Vein endothelial cell (primary cell): Measurements from ENCODE around the gene ADD1. TPM values are rescaled to one million over a fixed set of nuclear protein-coding genes. Genes with fewer than 3 reads are reported as not detected.

Experiments
- total RNA-seq: library from RNA; depleted of rRNA; stranded (reverse); fragments of >200 nt; gene quantifications from 2 replicates; pipeline ENCODE4 v1.2.3, GENCODE V29; 2012

Gene ADD1, protein sequence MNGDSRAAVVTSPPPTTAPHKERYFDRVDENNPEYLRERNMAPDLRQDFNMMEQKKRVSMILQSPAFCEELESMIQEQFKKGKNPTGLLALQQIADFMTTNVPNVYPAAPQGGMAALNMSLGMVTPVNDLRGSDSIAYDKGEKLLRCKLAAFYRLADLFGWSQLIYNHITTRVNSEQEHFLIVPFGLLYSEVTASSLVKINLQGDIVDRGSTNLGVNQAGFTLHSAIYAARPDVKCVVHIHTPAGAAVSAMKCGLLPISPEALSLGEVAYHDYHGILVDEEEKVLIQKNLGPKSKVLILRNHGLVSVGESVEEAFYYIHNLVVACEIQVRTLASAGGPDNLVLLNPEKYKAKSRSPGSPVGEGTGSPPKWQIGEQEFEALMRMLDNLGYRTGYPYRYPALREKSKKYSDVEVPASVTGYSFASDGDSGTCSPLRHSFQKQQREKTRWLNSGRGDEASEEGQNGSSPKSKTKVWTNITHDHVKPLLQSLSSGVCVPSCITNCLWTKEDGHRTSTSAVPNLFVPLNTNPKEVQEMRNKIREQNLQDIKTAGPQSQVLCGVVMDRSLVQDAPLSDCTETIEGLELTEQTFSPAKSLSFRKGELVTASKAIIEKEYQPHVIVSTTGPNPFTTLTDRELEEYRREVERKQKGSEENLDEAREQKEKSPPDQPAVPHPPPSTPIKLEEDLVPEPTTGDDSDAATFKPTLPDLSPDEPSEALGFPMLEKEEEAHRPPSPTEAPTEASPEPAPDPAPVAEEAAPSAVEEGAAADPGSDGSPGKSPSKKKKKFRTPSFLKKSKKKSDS
- 209 and 216 TPM in 2 replicates for total RNA-seq

DNA sequence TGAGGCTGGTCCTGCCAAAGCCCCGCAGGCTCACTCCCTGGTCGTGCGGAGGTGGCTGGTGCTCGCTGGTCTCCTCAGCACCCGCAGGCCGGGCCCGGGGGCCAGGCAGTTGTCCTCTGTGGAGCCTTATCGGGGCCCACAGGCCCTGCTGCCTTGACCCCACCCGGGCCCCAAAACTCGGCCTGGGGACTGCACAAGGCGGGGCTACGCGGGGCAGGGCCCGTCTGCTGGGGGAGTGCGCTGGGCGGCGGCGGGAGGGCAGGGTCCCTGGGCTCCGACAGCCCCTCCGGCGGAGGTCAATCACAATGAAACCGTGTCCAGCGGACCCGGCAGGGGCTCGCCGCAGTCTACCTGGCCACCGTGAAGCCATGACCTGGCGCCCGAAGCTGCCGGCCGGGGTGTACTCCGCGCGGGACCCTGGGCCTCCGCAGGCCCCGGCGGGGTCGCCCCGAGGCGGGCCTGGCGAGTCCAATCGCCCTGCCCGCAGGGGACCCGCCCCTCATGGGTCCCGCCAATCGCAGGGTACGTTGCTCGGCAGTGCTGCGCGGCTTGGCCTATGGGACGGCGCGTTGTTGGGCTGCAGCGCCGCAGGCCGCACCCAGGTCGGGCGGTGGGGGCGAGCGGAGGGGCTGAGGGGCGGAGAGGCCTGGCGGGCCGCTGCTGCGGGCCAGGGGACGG is at the start of gene ADD1:
Gene ADD1 (plus strand): TSS at position 582 of the 678 bp plus-strand sequence. CDS start 32,072 bp downstream, outside the sequence.

DNA sequence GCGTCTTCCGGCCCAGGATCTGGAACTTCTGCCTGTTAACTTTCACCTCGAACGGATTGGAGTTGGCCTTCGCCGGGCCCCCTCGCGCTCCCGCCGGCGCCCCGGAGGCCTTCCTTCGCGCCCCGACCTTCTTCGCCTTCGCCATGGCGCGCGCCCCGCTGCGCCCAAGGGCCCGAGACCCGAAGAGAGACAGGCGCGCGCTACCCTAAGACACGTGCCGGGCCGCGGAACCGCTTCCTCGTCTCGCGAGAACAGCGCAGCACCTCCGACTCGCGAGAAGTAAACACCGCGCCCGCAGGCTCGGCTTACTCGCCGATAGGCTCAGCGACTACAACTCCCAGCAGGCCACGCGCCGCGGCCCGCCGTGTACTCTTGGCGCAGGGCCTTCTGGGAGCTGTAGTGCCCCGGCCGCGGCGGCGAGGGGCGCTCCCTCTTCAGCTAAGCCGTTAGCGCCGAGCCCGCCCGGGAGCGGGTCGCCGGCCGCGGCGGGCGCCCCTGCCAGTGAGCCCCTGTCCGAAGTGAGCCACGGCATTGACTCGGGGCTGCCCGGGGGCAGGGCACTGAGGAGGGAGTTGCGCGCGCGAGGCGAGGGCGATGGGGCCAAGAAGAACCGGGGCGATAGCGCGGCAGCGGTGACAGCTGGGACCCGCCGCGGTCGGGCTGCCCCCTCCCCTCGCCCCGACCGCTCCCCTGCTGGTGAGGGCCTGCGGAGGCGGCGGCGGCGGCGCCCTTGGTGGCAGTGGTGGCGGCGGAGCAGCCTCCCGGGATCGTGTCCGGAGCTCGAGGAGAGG is 119.7 kb downstream of the ADD1 start, which contains the start of the genes GRK4 and NOP14:
Gene GRK4 (plus strand): TSS at position 397 of the 791 bp plus-strand sequence. CDS start 500 bp downstream, outside the sequence.
Gene NOP14 (minus strand): TSS at position 232 of the 791 bp plus-strand sequence. CDS start 87 bp downstream, at position 145.

Other genes with a start within 250 kb of the ADD1 start
- gene TNIP2, start 87.5 kb upstream of the ADD1 start, total RNA-seq = 59.6 and 72.2 TPM in 2 replicates
- gene SH3BP2, start 50.8 kb upstream of the ADD1 start, total RNA-seq = 45.2 and 61.7 TPM in 2 replicates
- 36.9 and 46.0 TPM in 2 replicates for gene NOP14, start 119.6 kb downstream of the ADD1 start, total RNA-seq
- 4.2 and 6.3 TPM in 2 replicates for gene GRK4, start 119.7 kb downstream of the ADD1 start, total RNA-seq
- not detected in 2 replicates for gene HTT-AS, start 230.7 kb downstream of the ADD1 start, total RNA-seq
- gene HTT, start 230.8 kb downstream of the ADD1 start, total RNA-seq = 50.3 and 55.3 TPM in 2 replicates